Uterus (tissue), 2 donors: Measurements from ENCODE around the gene FPR3.

Experiments
- POLR2A ChIP-seq, 2 donors: fragments of 450-650 bp; IDR thresholded peaks; one replicate each; pipeline ENCODE4 v1.6.1; 2016; ENCODE audit warnings: antibody characterized with exemption in 2 of 2, mild to moderate bottlenecking in 1 of 2, moderate library complexity in 1 of 2
- TF ChIP-seq, protein P1 (sequence below), 4 experiments: fragments of 200-600 bp in 2 of 4; fragments of 450-650 bp in 2 of 4; sonication (generic) in 2 of 4; IDR thresholded peaks; one replicate each; pipeline ENCODE4 v1.5.1; 2016 to 2019; ENCODE audit warnings: antibody characterized with exemption in 4 of 4, mild to moderate bottlenecking in 2 of 4, moderate library complexity in 1 of 4

DNA sequence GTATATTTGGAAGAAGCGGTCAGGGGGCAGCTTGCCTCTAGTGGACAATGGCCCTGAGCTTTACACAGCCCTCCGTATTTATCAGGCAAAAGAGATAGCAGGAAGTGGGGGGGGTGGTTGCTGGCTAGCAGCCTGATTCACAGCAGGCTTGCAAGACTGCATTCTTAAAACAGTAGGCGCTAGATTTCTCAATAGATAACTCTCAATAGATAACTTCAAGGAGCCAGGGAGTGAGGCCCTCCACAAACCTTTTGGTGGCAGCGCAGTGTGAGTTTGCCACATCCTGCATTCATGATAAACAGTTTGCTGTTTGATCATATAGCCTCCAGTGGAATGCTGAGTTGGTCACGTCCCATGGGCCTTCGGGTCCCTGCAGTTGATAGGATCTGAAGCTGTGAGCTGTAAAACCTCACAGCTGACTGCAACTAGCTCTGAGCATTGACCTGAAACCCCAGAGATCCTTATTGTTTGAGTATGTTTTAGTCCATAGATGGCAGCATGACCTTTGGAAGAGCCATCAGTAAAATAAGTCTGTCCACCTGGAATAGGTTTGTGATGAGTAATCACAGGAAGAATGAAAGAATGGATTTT lies 12.2 kb downstream of the FPR3 start:
- TF ChIP-seq, protein P1, sequence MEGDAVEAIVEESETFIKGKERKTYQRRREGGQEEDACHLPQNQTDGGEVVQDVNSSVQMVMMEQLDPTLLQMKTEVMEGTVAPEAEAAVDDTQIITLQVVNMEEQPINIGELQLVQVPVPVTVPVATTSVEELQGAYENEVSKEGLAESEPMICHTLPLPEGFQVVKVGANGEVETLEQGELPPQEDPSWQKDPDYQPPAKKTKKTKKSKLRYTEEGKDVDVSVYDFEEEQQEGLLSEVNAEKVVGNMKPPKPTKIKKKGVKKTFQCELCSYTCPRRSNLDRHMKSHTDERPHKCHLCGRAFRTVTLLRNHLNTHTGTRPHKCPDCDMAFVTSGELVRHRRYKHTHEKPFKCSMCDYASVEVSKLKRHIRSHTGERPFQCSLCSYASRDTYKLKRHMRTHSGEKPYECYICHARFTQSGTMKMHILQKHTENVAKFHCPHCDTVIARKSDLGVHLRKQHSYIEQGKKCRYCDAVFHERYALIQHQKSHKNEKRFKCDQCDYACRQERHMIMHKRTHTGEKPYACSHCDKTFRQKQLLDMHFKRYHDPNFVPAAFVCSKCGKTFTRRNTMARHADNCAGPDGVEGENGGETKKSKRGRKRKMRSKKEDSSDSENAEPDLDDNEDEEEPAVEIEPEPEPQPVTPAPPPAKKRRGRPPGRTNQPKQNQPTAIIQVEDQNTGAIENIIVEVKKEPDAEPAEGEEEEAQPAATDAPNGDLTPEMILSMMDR (IDR thresholded peaks at IDR 0.05), result no peak
- TF ChIP-seq POLR2A (IDR thresholded peaks at IDR 0.05), result no peak
